Ecto neural progenitor cell (in vitro differentiated cells): ENCODE results near the gene BANP.
"Not testable (repeated sequence)": the region's sequence is repeated elsewhere in the genome, so short reads cannot be mapped to it uniquely, and the experiment has no call there.

Experiments
- DNase-seq: peaks from one replicate; pipeline ENCODE4 v3.0.0-alpha.2; 2018; ENCODE audit warnings: low spot score

Gene BANP

GRCh38 chr16:88103581-88104188, 152.5 kb downstream of the BANP start:
- DNase-seq: no peak

GRCh38 chr16:88104363-88104762, 153.1 kb downstream of the BANP start:
- DNase-seq: not testable (repeated sequence)

GRCh38 chr16:88105574-88106140, 154.4 kb downstream of the BANP start:
- DNase-seq: not testable (repeated sequence)

- DNase-seq: not testable (repeated sequence)
These were observed 155.3 kb downstream of the BANP start for GRCh38 chr16:88106566-88106965.

GRCh38 chr16:88108762-88109161, 157.5 kb downstream of the BANP start:
- no peak for DNase-seq

- DNase-seq: not testable (repeated sequence)
These were observed 158.7 kb downstream of the BANP start for GRCh38 chr16:88109726-88110621.

GRCh38 chr16:88110875-88111494, 159.8 kb downstream of the BANP start:
- not testable (repeated sequence) for DNase-seq

- DNase-seq: not testable (repeated sequence)
These were observed 160.7 kb downstream of the BANP start for GRCh38 chr16:88111976-88112375.

- no peak for DNase-seq
These were observed 162.4 kb downstream of the BANP start for GRCh38 chr16:88113545-88114045.

GRCh38 chr16:88114541-88115228, 163.5 kb downstream of the BANP start:
- not testable (repeated sequence) for DNase-seq

- DNase-seq: no peak
These were observed 164.9 kb downstream of the BANP start for GRCh38 chr16:88116121-88116520.

GRCh38 chr16:88117476-88117868, 166.2 kb downstream of the BANP start:
- no peak for DNase-seq

- DNase-seq: no peak
These were observed 167.1 kb downstream of the BANP start for GRCh38 chr16:88118376-88118775.

- DNase-seq: not testable (repeated sequence)
These were observed 167.9 kb downstream of the BANP start for GRCh38 chr16:88118852-88119741.

- not testable (repeated sequence) for DNase-seq
These were observed 168.9 kb downstream of the BANP start for GRCh38 chr16:88119881-88120751.

GRCh38 chr16:88120812-88121211, 169.6 kb downstream of the BANP start:
- DNase-seq: no peak

- not testable (repeated sequence) for DNase-seq
These were observed 170.2 kb downstream of the BANP start for GRCh38 chr16:88121391-88121790.

GRCh38 chr16:88121886-88122580, 170.8 kb downstream of the BANP start:
- DNase-seq: no peak
